Panc1 (cell line): ENCODE results near the gene CDK8.

Experiments used
- SIN3A ChIP-seq: IDR thresholded peaks from 2 replicates; pipeline ENCODE4 v1.6.1; 2012; ENCODE audit warnings: low read depth, mild to moderate bottlenecking, low read length, moderate library complexity, borderline replicate concordance; ENCODE audit not compliant: insufficient read depth
- TCF7L2 ChIP-seq: IDR thresholded peaks from 2 replicates; pipeline ENCODE4 v1.6.1; 2011; ENCODE audit warnings: mild to moderate bottlenecking, low read depth, low read length, inconsistent platforms
- TF ChIP-seq, protein P1 (sequence below): fragments of 450-650 bp; IDR thresholded peaks from 2 replicates; pipeline ENCODE4 v1.5.1; 2017; ENCODE audit warnings: mild to moderate bottlenecking

DNA sequence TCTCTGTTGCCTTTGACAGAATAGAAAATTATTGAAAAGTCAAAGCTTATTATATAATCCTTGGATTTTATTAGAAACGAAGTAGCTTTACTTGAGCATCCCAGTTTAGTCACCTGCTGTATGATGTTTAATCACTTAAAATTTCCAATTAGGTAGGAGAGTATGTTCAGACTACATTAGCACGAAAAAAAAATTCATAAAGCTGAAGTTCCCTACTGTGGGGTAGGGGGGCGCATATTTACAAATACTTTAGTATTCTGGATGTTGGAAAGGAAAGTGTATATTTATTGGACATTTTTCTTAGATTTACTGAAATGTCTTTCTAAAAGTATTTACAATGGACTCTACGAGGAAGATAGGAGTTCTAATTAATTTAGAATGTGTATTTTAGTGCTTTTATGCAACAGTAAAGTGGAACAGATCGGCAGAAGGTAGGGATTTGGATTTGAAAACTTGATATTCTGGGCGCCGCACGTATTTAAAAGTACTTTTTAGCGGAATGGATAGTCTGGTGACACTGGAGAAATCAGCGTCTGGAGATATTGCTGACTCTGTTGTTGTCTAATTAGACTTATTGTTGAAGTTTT, 1.9 kb downstream of the CDK8 start:
- TF ChIP-seq SIN3A (no peak), TCF7L2 (no peak)
- TF ChIP-seq, protein P1, sequence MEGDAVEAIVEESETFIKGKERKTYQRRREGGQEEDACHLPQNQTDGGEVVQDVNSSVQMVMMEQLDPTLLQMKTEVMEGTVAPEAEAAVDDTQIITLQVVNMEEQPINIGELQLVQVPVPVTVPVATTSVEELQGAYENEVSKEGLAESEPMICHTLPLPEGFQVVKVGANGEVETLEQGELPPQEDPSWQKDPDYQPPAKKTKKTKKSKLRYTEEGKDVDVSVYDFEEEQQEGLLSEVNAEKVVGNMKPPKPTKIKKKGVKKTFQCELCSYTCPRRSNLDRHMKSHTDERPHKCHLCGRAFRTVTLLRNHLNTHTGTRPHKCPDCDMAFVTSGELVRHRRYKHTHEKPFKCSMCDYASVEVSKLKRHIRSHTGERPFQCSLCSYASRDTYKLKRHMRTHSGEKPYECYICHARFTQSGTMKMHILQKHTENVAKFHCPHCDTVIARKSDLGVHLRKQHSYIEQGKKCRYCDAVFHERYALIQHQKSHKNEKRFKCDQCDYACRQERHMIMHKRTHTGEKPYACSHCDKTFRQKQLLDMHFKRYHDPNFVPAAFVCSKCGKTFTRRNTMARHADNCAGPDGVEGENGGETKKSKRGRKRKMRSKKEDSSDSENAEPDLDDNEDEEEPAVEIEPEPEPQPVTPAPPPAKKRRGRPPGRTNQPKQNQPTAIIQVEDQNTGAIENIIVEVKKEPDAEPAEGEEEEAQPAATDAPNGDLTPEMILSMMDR = peak; percentile 13; the same call in 1 of the 2 replicates
